ENCODE results near the gene RPH3AL.

RPH3AL gene

GRCh38 chr17:336110-337021 is 16.2 kb downstream of the RPH3AL start:
- no peak for TF ChIP-seq CTCF (IDR thresholded peaks at IDR 0.05; ENCODE audit: extremely low read depth, insufficient read depth, missing control alignments)
- DNase-seq (ENCODE audit: low spot score): no peak
- in situ Hi-C loops (cut with MboI; ENCODE audit: low pct_unique_long_range_greater_than_20kb, low sequenced_read_pairs, unreplicated experiment): no loop called here

GRCh38 chr17:335691-336090 is 16.9 kb downstream of the RPH3AL start:
- no peak for DNase-seq (ENCODE audit: low spot score)
- in situ Hi-C loops (cut with MboI; ENCODE audit: low pct_unique_long_range_greater_than_20kb, low sequenced_read_pairs, unreplicated experiment): no loop called here
- no peak for TF ChIP-seq CTCF (IDR thresholded peaks at IDR 0.05; ENCODE audit: extremely low read depth, insufficient read depth, missing control alignments)

- no peak for DNase-seq (ENCODE audit: low spot score)
- in situ Hi-C loops (cut with MboI; ENCODE audit: low pct_unique_long_range_greater_than_20kb, low sequenced_read_pairs, unreplicated experiment): no loop called here
Measured at GRCh38 chr17:334974-335481, 17.6 kb downstream of the RPH3AL start.

GRCh38 chr17:333626-334396 is 18.8 kb downstream of the RPH3AL start:
- in situ Hi-C loops (cut with MboI; ENCODE audit: low pct_unique_long_range_greater_than_20kb, low sequenced_read_pairs, unreplicated experiment): no loop called here
- no peak for TF ChIP-seq CTCF (IDR thresholded peaks at IDR 0.05; ENCODE audit: extremely low read depth, insufficient read depth, missing control alignments)
- DNase-seq (ENCODE audit: low spot score): no peak

More at GRCh38 chr17:334974-335481, 17.6 kb downstream of the RPH3AL start:
- no peak for TF ChIP-seq CTCF (IDR thresholded peaks at IDR 0.05; ENCODE audit: extremely low read depth, insufficient read depth, missing control alignments)

- in situ Hi-C loops (cut with MboI; ENCODE audit: low pct_unique_long_range_greater_than_20kb, low sequenced_read_pairs, unreplicated experiment): no loop called here
Measured at GRCh38 chr17:332558-333322, 19.9 kb downstream of the RPH3AL start.

More at GRCh38 chr17:332558-333322, 19.9 kb downstream of the RPH3AL start:
- no peak for TF ChIP-seq CTCF (IDR thresholded peaks at IDR 0.05; ENCODE audit: extremely low read depth, insufficient read depth, missing control alignments)
- no peak for DNase-seq (ENCODE audit: low spot score)

All from GM13977 (cell line).